CD14-positive monocyte (primary cell): ENCODE measurements around the gene CFAP20DC. TPM values are rescaled to one million over a fixed set of nuclear protein-coding genes. Genes with fewer than 3 reads are reported as not detected.
"Not testable (repeated sequence)": the region's sequence is repeated elsewhere in the genome, so short reads cannot be mapped to it uniquely, and the experiment has no call there.

Experiments
- DNase-seq, 3 donors: peaks; one replicate each; pipeline ENCODE4 v3.0.0-alpha.2; 2011 to 2022
- H2AFZ ChIP-seq: 2 replicates; pipeline ENCODE4 v1.6.0; 2012; ENCODE audit warnings: mild to moderate bottlenecking, low read depth, low read length, inconsistent platforms; ENCODE audit not compliant: insufficient read depth, poor library complexity, severe bottlenecking
- H3K27ac ChIP-seq, 2 donors: 1 replicate in 1 of 2; 2 replicates in 1 of 2; pipeline ENCODE4 v1.5.1; 2012 to 2013; ENCODE audit warnings: low read length in 2 of 2, control low read depth in 1 of 2, inconsistent platforms in 1 of 2, low read depth in 1 of 2, mild to moderate bottlenecking in 1 of 2
- H3K27me3 ChIP-seq, 2 donors: one replicate each; pipeline versions ENCODE4 v1.6.0 to v1.6.1; 2011 to 2013; ENCODE audit warnings: low read length in 2 of 2; ENCODE audit not compliant: control insufficient read depth in 2 of 2, insufficient read depth in 2 of 2
- H3K36me3 ChIP-seq, 2 donors: replicated peaks in 1 of 2; 1 replicate in 1 of 2; 2 replicates in 1 of 2; pipeline versions ENCODE4 v1.5.1 to v1.6.1; 2012 to 2013; ENCODE audit warnings: low read length in 2 of 2, control low read depth in 1 of 2, inconsistent platforms in 1 of 2, mild to moderate bottlenecking in 1 of 2; ENCODE audit not compliant: insufficient read depth in 2 of 2, control insufficient read depth in 1 of 2
- H3K4me1 ChIP-seq, 2 donors: 1 replicate in 1 of 2; 2 replicates in 1 of 2; pipeline versions ENCODE4 v1.5.1 to v1.6.1; 2012 to 2013; ENCODE audit warnings: low read length in 2 of 2, control low read depth in 1 of 2, inconsistent platforms in 1 of 2, mild to moderate bottlenecking in 1 of 2, moderate library complexity in 1 of 2; ENCODE audit not compliant: insufficient read depth in 2 of 2, control insufficient read depth in 1 of 2
- H3K4me2 ChIP-seq: replicated peaks from 2 replicates; pipeline ENCODE3; 2012; ENCODE audit warnings: low read length, moderate library complexity, mild to moderate bottlenecking; ENCODE audit not compliant: poor library complexity, severe bottlenecking; ENCODE audit errors: extremely low read depth
- H3K4me3 ChIP-seq, 3 experiments: fragments of 200-600 bp in 1 of 3; sonication (generic) in 1 of 3; replicated peaks in 1 of 3; 1 replicate in 2 of 3; 2 replicates in 1 of 3; pipeline ENCODE4 v1.5.1; 2011 to 2013; ENCODE audit warnings: low read length in 3 of 3, mild to moderate bottlenecking in 3 of 3, control low read depth in 2 of 3, low read depth in 2 of 3, inconsistent platforms in 1 of 3, moderate library complexity in 1 of 3
- H3K79me2 ChIP-seq: 2 replicates; pipeline ENCODE4 v1.6.0; 2012; ENCODE audit warnings: mild to moderate bottlenecking, control low read depth, inconsistent platforms, low read length, moderate library complexity; ENCODE audit not compliant: insufficient read depth
- H3K9ac ChIP-seq: 2 replicates; pipeline ENCODE4 v1.6.0; 2017; ENCODE audit warnings: low read length, mild to moderate bottlenecking; ENCODE audit not compliant: insufficient read depth, poor library complexity, severe bottlenecking
- H3K9me3 ChIP-seq, 2 donors: replicated peaks in 1 of 2; 1 replicate in 1 of 2; 2 replicates in 1 of 2; pipeline versions ENCODE4 v1.5.1 to v1.6.1; 2012 to 2013; ENCODE audit warnings: low read length in 2 of 2, control low read depth in 1 of 2; ENCODE audit not compliant: control insufficient read depth in 1 of 2, insufficient read depth in 1 of 2
- H4K20me1 ChIP-seq: 2 replicates; pipeline ENCODE4 v1.6.0; 2012; ENCODE audit warnings: mild to moderate bottlenecking, low read length, control low read depth, moderate library complexity; ENCODE audit not compliant: insufficient read depth
- H3K27ac Mint-ChIP-seq, 7 donors: one replicate each; pipeline ENCODE4 v1.8.0; 2020; ENCODE audit warnings: mild to moderate bottlenecking in 7 of 7, mixed read lengths in 7 of 7, moderate library complexity in 6 of 7, inconsistent platforms in 2 of 7
- H3K27me3 Mint-ChIP-seq, 3 donors: one replicate each; pipeline ENCODE4 v1.8.0; 2021 to 2022; ENCODE audit warnings: low read depth in 3 of 3, mild to moderate bottlenecking in 3 of 3, mixed read lengths in 3 of 3, moderate library complexity in 3 of 3, inconsistent platforms in 1 of 3
- H3K36me3 Mint-ChIP-seq, 2 donors: one replicate each; pipeline ENCODE4 v1.8.0; 2020; ENCODE audit warnings: mixed read lengths in 2 of 2, inconsistent platforms in 1 of 2, mild to moderate bottlenecking in 1 of 2
- H3K4me1 Mint-ChIP-seq: one replicate; pipeline ENCODE4 v1.8.0; 2020; ENCODE audit warnings: mild to moderate bottlenecking, mixed read lengths
- H3K4me3 Mint-ChIP-seq, 2 donors: one replicate each; pipeline ENCODE4 v1.8.0; 2020; ENCODE audit warnings: mild to moderate bottlenecking in 2 of 2, mixed read lengths in 2 of 2, moderate library complexity in 1 of 2
- H3K9me3 Mint-ChIP-seq, 7 donors: one replicate each; pipeline ENCODE4 v1.8.0; 2020 to 2022; ENCODE audit warnings: mixed read lengths in 7 of 7, mild to moderate bottlenecking in 6 of 7, moderate library complexity in 6 of 7, inconsistent platforms in 2 of 7
- WGBS: methylation state at CpG from one replicate; pipeline ENCODE4 v1.1.5; 2013; ENCODE audit warnings: missing lambda C conversion rate; ENCODE audit not compliant: insufficient coverage; 5-methylcytosine and 5-hydroxymethylcytosine counted together
- intact Hi-C, 2 donors: fragments of 100-400 bp; cut with micrococcal nuclease; formaldehyde crosslinking; loops; one replicate each; pipeline versions ENCODE4 v1.15.0 to v1.15.1; 2023
- polyA plus RNA-seq, 3 donors: library from polyadenylated mRNA; depleted of rRNA in 1 of 3; unstranded in 2 of 3; stranded (reverse) in 1 of 3; fragments of 300-500 nt in 2 of 3; fragments of >200 nt in 1 of 3; fragmentation: Illumina TruSeq in 2 of 3; gene quantifications; 1 replicate in 2 of 3; 2 replicates in 1 of 3; pipeline ENCODE4 v1.2.3, GENCODE V29; 2012 to 2021
- TF ChIP-seq, protein P1 (sequence below): fragments of 200-600 bp; IDR thresholded peaks from one replicate; pipeline ENCODE4 v1.8.0; 2022; ENCODE audit warnings: antibody characterized with exemption, mild to moderate bottlenecking

CFAP20DC gene
- polyA plus RNA-seq, 3 donors, result not detected

DNA sequence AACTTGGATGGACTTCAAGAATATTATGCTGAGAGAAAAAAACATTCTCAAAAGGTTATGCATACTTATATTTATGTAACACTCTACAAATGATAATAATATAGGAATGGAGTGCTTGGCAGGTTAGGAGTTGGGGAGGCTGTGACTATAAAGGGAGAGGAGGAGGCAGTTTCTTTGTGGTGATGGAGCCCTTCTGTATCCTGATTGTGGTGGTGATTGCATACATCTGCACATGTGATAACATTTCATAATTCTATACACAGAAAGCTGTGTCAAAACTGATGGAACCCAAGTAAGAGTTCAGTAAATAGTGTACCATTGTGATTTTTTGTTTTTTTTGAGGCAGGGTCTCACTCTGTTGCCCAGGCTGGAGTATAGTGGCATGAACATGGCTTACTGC is 351.6 kb downstream of the CFAP20DC start:
- Histone ChIP-seq H2AFZ (no peak overlapping the region), H3K4me1 (no peaks in the 10 kb centered on the region), H3K9me3 (peaks cover 0 to 4% of the 10 kb centered on the region in 2 donors), H3K9ac (no peak overlapping the region), H3K4me3 (no peak overlapping the region), H3K27ac (no peak overlapping the region), H3K36me3 (no peaks in the 10 kb centered on the region), H3K79me2 (no peaks in the 10 kb centered on the region), H3K4me2 (no peak overlapping the region), H4K20me1 (no peaks in the 10 kb centered on the region), H3K27me3 (no peaks in the 10 kb centered on the region)
- peaks cover 27% of the 10 kb centered on the region for H3K4me1 Mint-ChIP-seq
- TF ChIP-seq, protein P1, sequence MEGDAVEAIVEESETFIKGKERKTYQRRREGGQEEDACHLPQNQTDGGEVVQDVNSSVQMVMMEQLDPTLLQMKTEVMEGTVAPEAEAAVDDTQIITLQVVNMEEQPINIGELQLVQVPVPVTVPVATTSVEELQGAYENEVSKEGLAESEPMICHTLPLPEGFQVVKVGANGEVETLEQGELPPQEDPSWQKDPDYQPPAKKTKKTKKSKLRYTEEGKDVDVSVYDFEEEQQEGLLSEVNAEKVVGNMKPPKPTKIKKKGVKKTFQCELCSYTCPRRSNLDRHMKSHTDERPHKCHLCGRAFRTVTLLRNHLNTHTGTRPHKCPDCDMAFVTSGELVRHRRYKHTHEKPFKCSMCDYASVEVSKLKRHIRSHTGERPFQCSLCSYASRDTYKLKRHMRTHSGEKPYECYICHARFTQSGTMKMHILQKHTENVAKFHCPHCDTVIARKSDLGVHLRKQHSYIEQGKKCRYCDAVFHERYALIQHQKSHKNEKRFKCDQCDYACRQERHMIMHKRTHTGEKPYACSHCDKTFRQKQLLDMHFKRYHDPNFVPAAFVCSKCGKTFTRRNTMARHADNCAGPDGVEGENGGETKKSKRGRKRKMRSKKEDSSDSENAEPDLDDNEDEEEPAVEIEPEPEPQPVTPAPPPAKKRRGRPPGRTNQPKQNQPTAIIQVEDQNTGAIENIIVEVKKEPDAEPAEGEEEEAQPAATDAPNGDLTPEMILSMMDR, result no peak
- DNase-seq, result no peak
- H3K36me3 Mint-ChIP-seq, result peaks cover 0 to 1% of the 10 kb centered on the region in 2 donors
- peaks cover 0 to 4% (median 0%) of the 10 kb centered on the region in 3 donors for H3K27me3 Mint-ChIP-seq
- no peak overlapping the region for H3K27ac Mint-ChIP-seq
- intact Hi-C loops, result no loop called here
- H3K4me3 Mint-ChIP-seq, result no peak overlapping the region
- peaks cover 0 to 11% (median 2%) of the 10 kb centered on the region in 7 donors for H3K9me3 Mint-ChIP-seq

DNA sequence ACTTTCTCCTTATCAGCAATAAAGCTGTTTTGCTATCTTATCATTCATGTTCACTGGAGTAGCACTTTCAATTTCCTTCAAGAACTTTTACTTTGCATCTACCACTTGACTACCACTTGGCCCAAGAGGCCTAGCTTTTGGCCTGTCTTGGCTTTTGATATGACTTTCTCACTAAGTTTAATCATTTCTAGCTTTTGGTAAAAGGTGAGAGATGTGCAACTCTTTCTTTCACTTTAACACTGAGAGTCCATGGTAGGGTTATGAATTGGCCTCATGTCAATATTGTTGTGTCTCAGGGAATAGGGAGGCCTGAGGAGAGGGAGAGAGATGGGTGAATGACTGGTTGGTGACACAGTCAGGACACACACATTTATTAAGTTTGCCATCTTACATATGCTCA is 352.3 kb downstream of the CFAP20DC start:
- no peak overlapping the region for H3K4me2 ChIP-seq
- no peaks in the 10 kb centered on the region for H3K27me3 ChIP-seq
- Mint-ChIP-seq H3K27ac (no peak overlapping the region), H3K36me3 (peaks cover 0 to 1% of the 10 kb centered on the region in 2 donors), H3K4me1 (peaks cover 27% of the 10 kb centered on the region), H3K27me3 (peaks cover 0 to 4% (median 0%) of the 10 kb centered on the region in 3 donors), H3K9me3 (peaks cover 0 to 14% (median 2%) of the 10 kb centered on the region in 7 donors), H3K4me3 (no peak overlapping the region)
- no peaks in the 10 kb centered on the region for H3K79me2 ChIP-seq
- intact Hi-C loops, result no loop called here
- TF ChIP-seq, protein P1, result no peak
- no peak overlapping the region for H2AFZ ChIP-seq
- H3K4me3 ChIP-seq, result no peak overlapping the region
- no peaks in the 10 kb centered on the region for H3K4me1 ChIP-seq
- no peak for DNase-seq
- H3K27ac ChIP-seq, result no peak overlapping the region
- no peaks in the 10 kb centered on the region for H3K36me3 ChIP-seq
- peaks cover 0 to 4% of the 10 kb centered on the region in 2 donors for H3K9me3 ChIP-seq
- H3K9ac ChIP-seq, result no peak overlapping the region
- no peaks in the 10 kb centered on the region for H4K20me1 ChIP-seq

DNA sequence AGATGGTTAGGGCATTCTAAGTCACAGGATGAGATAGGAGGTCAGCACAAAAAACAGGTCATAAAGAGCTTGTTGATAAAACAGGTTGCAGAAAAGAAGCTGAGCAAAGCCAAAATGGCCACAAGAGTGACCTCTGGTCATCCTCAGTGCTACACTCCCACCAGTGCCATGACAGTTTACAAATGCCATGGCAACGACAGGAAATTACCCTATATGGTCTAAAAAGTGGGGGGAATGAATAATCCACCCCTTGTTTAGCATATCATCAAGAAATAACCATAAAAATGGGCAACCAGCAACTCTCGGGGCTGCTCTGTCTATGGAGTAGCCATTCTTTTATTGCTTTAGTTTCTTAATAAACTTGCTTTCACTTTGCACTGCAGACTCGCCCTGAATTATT is 353.0 kb downstream of the CFAP20DC start:
- H3K27me3 ChIP-seq, DNase-seq, H3K79me2 ChIP-seq, H3K4me2 ChIP-seq, H4K20me1 ChIP-seq, H3K27ac Mint-ChIP-seq, H3K36me3 ChIP-seq, H3K27ac ChIP-seq, intact Hi-C loops, H3K4me3 ChIP-seq, H3K36me3 Mint-ChIP-seq, H3K4me1 ChIP-seq, H3K27me3 Mint-ChIP-seq, H3K9ac ChIP-seq, H2AFZ ChIP-seq, H3K9me3 ChIP-seq, H3K4me3 Mint-ChIP-seq: not testable (repeated sequence)
- no CpG with 5 or more reads among the region's 3 CpGs for WGBS
- Mint-ChIP-seq H3K4me1 (peaks cover 27% of the 10 kb centered on the region), H3K9me3 (peaks cover under 1 to 16% (median 4%) of the 10 kb centered on the region in 7 donors)
